PC-3 (cell line): ENCODE results near the gene SMPD2. TPM values are rescaled to one million over a fixed set of nuclear protein-coding genes. Genes with fewer than 3 reads are reported as not detected.

Experiments
- ATAC-seq: fragments of 200-7000 bp; cut with Tn5 transposase; 2 replicates; pipeline ENCODE4 v1.9.1; 2020; ENCODE audit warnings: mild to moderate bottlenecking, moderate library complexity
- BruUV-seq: library from RNA; stranded (reverse); fragments of 400-500 nt; replicated peaks from 2 replicates; lab custom pipeline; 2021; lab: Mats Ljungman, UMichigan
- CTCF ChIA-PET: fragments of 300-600 bp; sonication (Branson Sonifier 250); formaldehyde crosslinking; loops from one replicate; lab custom pipeline; 2022; ENCODE audit warnings: antibody characterized with exemption; lab: Charles Lee
- POLR2A ChIA-PET: fragments of 300-600 bp; sonication (Branson Sonifier 250); formaldehyde crosslinking; loops from one replicate; lab custom pipeline; 2022; ENCODE audit warnings: antibody characterized with exemption; ENCODE audit not compliant: unreplicated experiment; lab: Charles Lee
- DNase-seq: peaks from one replicate; pipeline ENCODE4 v3.0.0-alpha.2; 2015
- H2AFZ ChIP-seq: fragments of 300-600 bp; sonication (generic); 2 replicates; pipeline ENCODE4 v1.6.0; 2016; ENCODE audit warnings: antibody characterized with exemption, low read length
- H3F3A ChIP-seq: fragments of 300-600 bp; sonication (generic); one replicate; pipeline ENCODE4 v1.6.0; 2017; ENCODE audit warnings: antibody characterized with exemption, low read length, control low read depth, mild to moderate bottlenecking; ENCODE audit not compliant: unreplicated experiment
- H3K27ac ChIP-seq: fragments of 300-600 bp; sonication (generic); 2 replicates; pipeline ENCODE4 v1.5.1; 2016; ENCODE audit warnings: mild to moderate bottlenecking, low read length
- H3K27me3 ChIP-seq: fragments of 300-600 bp; sonication (generic); 2 replicates; pipeline ENCODE4 v1.6.1; 2016; ENCODE audit warnings: low read length, mixed read lengths
- H3K36me3 ChIP-seq: fragments of 300-600 bp; sonication (generic); 2 replicates; pipeline ENCODE4 v1.6.1; 2016; ENCODE audit warnings: low read depth, mixed run types, low read length, mixed read lengths
- H3K4me1 ChIP-seq: fragments of 300-600 bp; sonication (generic); 2 replicates; pipeline ENCODE4 v1.5.1; 2016; ENCODE audit warnings: low read length; ENCODE audit not compliant: insufficient read depth
- H3K4me2 ChIP-seq: fragments of 300-600 bp; sonication (generic); 2 replicates; pipeline ENCODE4 v1.6.0; 2016; ENCODE audit warnings: low read length
- H3K4me3 ChIP-seq: fragments of 300-600 bp; sonication (generic); 2 replicates; pipeline ENCODE4 v1.5.1; 2016; ENCODE audit warnings: mild to moderate bottlenecking, low read length, mixed read lengths
- H3K79me2 ChIP-seq: fragments of 300-600 bp; sonication (generic); 2 replicates; pipeline ENCODE4 v1.6.1; 2017; ENCODE audit warnings: low read length, mixed read lengths
- H3K9ac ChIP-seq: fragments of 300-600 bp; sonication (generic); 2 replicates; pipeline ENCODE4 v1.6.0; 2016; ENCODE audit warnings: mild to moderate bottlenecking, low read length
- H3K9me2 ChIP-seq: fragments of 300-600 bp; sonication (generic); replicated peaks from 2 replicates; pipeline ENCODE4 v1.6.1; 2016; ENCODE audit warnings: mixed run types, low read length, mixed read lengths
- H3K9me3 ChIP-seq: fragments of 300-600 bp; sonication (generic); 2 replicates; pipeline ENCODE4 v1.6.1; 2016; ENCODE audit warnings: low read length, mixed read lengths
- H4K20me1 ChIP-seq: fragments of 300-600 bp; sonication (generic); 2 replicates; pipeline ENCODE4 v1.6.1; 2016; ENCODE audit warnings: low read length, mixed read lengths
- EZH2 ChIP-seq: fragments of 300-600 bp; sonication (generic); IDR thresholded peaks from one replicate; pipeline ENCODE4 v1.6.1; 2017; ENCODE audit warnings: antibody characterized with exemption, mild to moderate bottlenecking, low read length; ENCODE audit not compliant: unreplicated experiment
- EZH2phosphoT487 ChIP-seq: fragments of 300-600 bp; sonication (generic); IDR thresholded peaks from 2 replicates; pipeline ENCODE4 v1.6.1; 2018; ENCODE audit warnings: mild to moderate bottlenecking, antibody characterized with exemption, low read length, borderline replicate concordance
- intact Hi-C: fragments of 100-400 bp; cut with micrococcal nuclease; formaldehyde crosslinking; loops from 2 replicates; pipeline ENCODE4 v1.9.0; 2023
- total RNA-seq: library from RNA; depleted of rRNA; stranded (reverse); fragments of >200 nt; gene quantifications from 2 replicates; pipeline ENCODE4 v1.2.3, GENCODE V29; 2014
- TF ChIP-seq, protein P1 (sequence below): fragments of 300-600 bp; sonication (generic); conservative IDR thresholded peaks from 2 replicates; pipeline ENCODE4 v1.5.1; 2017; ENCODE audit warnings: antibody characterized with exemption, low read depth, mild to moderate bottlenecking, low read length

Gene SMPD2
- total RNA-seq, 1 experiment from 2014 or later: 12.6 TPM

GRCh38 chr6:109472132-109472995, 31.8 kb downstream of the SMPD2 start:
- Histone ChIP-seq H3K9ac (no peak overlapping the region), H3K9me3 (no peaks in the 10 kb centered on the region), H3K4me2 (no peak overlapping the region), H2AFZ (no peak overlapping the region), H3F3A (no peaks in the 10 kb centered on the region), H3K27ac (no peak overlapping the region), H4K20me1 (no peaks in the 10 kb centered on the region), H3K4me3 (no peak overlapping the region), H3K27me3 (no peaks in the 10 kb centered on the region), H3K79me2 (peaks cover 14% of the 10 kb centered on the region), H3K4me1 (no peaks in the 10 kb centered on the region), H3K9me2 (no peaks in the 10 kb centered on the region), H3K36me3 (peaks cover 16% of the 10 kb centered on the region; the same call in 1 of the 2 replicates)
- DNase-seq (no peak), ATAC-seq (no peak)
- intact Hi-C loops: no loop called here
- BruUV-seq: no TSS peak
- CTCF ChIA-PET: no interaction called here
- TF ChIP-seq, protein P1, sequence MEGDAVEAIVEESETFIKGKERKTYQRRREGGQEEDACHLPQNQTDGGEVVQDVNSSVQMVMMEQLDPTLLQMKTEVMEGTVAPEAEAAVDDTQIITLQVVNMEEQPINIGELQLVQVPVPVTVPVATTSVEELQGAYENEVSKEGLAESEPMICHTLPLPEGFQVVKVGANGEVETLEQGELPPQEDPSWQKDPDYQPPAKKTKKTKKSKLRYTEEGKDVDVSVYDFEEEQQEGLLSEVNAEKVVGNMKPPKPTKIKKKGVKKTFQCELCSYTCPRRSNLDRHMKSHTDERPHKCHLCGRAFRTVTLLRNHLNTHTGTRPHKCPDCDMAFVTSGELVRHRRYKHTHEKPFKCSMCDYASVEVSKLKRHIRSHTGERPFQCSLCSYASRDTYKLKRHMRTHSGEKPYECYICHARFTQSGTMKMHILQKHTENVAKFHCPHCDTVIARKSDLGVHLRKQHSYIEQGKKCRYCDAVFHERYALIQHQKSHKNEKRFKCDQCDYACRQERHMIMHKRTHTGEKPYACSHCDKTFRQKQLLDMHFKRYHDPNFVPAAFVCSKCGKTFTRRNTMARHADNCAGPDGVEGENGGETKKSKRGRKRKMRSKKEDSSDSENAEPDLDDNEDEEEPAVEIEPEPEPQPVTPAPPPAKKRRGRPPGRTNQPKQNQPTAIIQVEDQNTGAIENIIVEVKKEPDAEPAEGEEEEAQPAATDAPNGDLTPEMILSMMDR: no peak
- TF ChIP-seq EZH2phosphoT487 (no peak), EZH2 (no peak)
- POLR2A ChIA-PET: no interaction called here

GRCh38 chr6:109473120-109473519, 32.6 kb downstream of the SMPD2 start:
- Histone ChIP-seq H3K4me1 (no peaks in the 10 kb centered on the region), H3F3A (no peaks in the 10 kb centered on the region), H3K4me2 (no peak overlapping the region), H3K9ac (no peak overlapping the region), H2AFZ (no peak overlapping the region), H3K4me3 (no peak overlapping the region), H3K27ac (no peak overlapping the region), H3K36me3 (peaks cover 16% of the 10 kb centered on the region; the same call in 1 of the 2 replicates), H3K9me2 (no peaks in the 10 kb centered on the region), H4K20me1 (no peaks in the 10 kb centered on the region), H3K27me3 (no peaks in the 10 kb centered on the region), H3K79me2 (peaks cover 21% of the 10 kb centered on the region), H3K9me3 (no peaks in the 10 kb centered on the region)
- intact Hi-C loops: no loop called here
- ATAC-seq (no peak), DNase-seq (no peak)
- no TSS peak for BruUV-seq
- TF ChIP-seq, protein P1: no peak
- TF ChIP-seq EZH2phosphoT487: no peak
- no peak for TF ChIP-seq EZH2
- ChIA-PET CTCF (no interaction called here), POLR2A (no interaction called here)

DNA sequence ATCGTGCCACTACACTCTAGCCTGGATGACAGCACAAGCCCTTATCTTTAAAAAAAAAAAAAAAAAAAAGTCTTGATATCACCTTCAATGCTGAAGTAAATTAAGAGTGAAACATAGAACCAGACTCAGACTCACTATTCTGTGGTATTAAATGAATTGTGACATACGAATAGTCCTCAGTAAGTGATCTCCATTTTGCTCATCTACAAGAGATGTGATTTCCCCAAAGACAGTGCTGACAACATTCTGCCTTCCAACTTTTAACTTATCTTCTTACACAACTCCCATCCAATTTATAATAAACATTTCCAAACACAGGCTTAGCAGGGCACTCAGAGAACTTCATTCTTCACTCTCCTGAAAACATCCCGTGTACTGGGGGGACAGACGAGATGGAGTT, 34.5 kb downstream of the SMPD2 start:
- Histone ChIP-seq H2AFZ (no peak overlapping the region), H3K4me2 (no peak overlapping the region), H3K4me1 (0 out of 2 replicates have a peak, but pooled peaks cover 2% of the 10 kb centered on the region), H3F3A (no peaks in the 10 kb centered on the region), H4K20me1 (no peaks in the 10 kb centered on the region), H3K4me3 (no peak overlapping the region), H3K9ac (no peak overlapping the region), H3K27me3 (no peaks in the 10 kb centered on the region), H3K79me2 (peaks cover 38% of the 10 kb centered on the region), H3K36me3 (peaks cover 16% of the 10 kb centered on the region; the same call in 1 of the 2 replicates), H3K9me3 (no peaks in the 10 kb centered on the region), H3K9me2 (no peaks in the 10 kb centered on the region), H3K27ac (no peak overlapping the region)
- DNase-seq: no peak
- CTCF ChIA-PET: no interaction called here
- POLR2A ChIA-PET: no interaction called here
- intact Hi-C loops: no loop called here
- no peak for TF ChIP-seq EZH2
- no peak for TF ChIP-seq EZH2phosphoT487
- TF ChIP-seq, protein P1: no peak
- ATAC-seq: no peak
- BruUV-seq: no TSS peak
